Measurements from ENCODE around the gene CMIP.

The CMIP gene

DNA sequence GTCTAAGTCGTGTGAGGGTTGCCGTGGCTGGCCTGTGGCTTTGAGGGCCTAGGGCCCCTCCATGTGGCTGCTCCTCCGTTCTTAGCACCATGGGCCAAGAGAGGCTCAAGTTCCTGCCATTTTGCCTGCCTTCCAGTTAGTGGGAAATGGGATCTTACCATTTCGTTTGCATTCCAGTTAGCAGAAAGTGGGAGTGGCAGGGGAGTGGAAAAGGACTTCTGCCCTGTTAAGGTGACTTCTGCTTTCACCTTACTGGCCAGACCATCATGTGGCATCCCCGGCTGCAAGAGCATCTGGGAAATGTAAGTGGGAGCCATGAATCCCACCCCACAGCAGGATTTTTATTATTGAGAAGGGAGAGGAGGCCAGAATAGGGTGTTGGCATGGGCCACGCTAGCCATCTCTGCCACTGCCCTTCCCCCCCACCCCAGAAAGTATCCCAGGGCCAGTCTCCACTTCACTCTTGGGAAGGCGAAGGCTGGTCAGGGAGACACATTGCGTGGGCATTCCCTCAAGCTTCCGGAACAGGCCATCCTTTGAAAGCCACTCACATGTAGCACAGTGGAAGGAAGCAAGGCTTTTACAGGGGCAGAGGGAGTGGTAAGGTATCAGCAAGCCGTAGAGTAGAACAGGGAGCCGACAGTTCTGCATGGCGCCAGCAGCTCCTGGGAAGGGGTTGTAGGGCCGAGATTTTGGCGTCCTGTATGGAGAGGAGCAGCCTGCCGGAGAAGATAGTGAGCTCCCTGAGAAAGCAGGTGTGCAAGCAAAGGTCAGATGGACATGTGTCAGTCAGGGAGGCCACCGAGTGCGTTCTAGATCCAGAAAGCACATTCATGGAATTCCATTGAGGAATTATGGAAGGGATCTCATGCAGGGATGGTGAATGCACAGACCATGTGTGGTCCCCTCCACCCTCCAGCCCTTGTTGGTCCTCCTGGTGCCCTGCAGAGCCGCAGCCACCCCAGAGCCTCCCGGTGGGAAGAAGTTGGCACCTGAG, 33.4 kb downstream of the CMIP start:
- DNase-seq (ENCODE audit: low read depth in 2 of 2, low spot score in 1 of 2) = no peak

DNA sequence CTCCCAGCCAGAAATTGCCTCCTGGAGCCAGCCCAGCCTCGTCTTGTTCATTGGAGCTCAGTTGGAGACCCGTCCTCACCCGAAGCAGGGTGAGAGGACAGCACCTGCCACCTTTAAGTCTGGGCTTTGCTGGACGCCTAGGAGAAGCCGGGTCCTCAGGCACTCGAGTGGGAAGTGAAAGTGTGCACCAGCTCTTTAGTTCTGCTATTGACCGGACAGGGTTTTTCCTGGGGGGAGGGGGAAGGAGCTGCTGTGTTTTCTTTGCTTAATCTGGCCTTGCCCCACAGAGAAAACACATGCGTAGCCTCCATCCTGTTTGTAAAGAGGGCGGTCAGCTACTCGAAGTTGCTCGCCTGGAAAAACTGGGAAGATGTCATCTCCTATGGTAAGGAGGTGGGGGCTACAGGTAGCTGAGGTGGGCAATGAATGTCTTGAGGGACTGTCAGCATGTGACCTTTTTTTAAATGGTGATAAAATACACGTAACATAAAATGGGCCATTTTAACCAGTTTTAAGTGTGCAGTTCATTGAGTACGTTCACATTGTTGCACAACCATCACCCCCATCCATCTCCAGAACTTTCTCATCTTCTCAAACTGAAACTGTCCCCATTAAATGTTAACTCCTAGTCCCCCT, 34.4 kb downstream of the CMIP start:
- peak in 1 of 2 donors; percentile 13 for DNase-seq (ENCODE audit: low read depth in 2 of 2, low spot score in 1 of 2)

DNA sequence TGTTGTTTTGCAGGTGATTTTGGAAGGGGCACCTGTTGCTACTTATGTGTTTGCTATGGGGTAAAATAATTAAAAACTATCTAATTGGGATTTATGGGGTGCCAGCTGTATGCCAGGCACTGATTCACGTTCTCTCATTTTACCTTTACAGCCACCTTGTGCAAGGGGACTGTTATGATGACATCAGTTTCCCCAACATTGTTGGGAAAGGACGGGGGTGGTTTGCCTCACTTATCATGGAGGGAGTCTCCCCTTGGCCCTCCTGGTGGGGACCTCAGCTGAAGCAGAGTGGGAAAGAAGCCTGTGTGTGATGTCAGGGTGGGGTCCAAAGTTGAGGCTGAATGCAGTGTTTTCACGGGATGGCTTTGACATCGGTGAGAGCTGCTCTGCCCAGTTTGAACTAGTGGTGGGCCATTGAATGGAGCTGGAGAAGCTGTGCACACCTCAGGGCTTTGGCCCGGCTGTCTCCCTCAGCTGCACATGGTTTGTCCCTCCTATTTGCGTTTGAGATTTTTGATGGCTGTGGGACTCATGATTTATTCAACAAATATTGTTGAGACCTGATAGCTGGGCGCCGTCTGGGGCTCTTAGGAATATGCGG, 36.1 kb downstream of the CMIP start:
- DNase-seq (ENCODE audit: low read depth in 2 of 2, low spot score in 1 of 2) = no peak

DNA sequence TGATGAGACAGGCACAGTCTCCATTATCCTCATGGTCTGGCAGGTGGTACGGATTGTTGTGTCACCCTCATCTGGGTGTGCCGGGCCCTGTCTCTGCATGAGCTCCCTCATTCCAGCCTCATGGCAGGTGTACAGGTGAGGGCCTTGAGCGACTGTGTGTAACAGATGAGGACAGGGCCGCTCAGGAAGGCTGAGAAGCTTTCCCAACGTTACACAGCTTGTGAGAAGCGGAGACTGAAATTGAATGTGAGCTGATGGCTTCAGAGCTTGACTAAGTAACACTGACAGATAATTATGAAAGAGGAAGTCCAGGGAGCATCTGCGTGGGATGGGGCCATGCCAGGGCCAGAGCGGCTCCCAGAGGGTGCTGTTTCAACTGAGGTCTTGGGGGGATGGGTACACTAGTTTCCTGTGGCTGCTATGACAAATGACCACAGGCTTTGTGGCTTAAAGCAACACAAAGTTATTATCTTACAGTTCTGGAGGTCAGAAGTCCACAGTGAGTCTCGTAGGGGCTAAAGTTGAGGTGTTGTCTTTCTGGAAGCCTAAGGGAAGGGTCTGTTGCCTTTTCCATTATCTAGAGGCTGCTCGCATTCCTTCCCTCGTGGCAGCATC, 36.7 kb downstream of the CMIP start:
- peak in 1 of 2 donors; percentile 16 for DNase-seq (ENCODE audit: low read depth in 2 of 2, low spot score in 1 of 2)

DNA sequence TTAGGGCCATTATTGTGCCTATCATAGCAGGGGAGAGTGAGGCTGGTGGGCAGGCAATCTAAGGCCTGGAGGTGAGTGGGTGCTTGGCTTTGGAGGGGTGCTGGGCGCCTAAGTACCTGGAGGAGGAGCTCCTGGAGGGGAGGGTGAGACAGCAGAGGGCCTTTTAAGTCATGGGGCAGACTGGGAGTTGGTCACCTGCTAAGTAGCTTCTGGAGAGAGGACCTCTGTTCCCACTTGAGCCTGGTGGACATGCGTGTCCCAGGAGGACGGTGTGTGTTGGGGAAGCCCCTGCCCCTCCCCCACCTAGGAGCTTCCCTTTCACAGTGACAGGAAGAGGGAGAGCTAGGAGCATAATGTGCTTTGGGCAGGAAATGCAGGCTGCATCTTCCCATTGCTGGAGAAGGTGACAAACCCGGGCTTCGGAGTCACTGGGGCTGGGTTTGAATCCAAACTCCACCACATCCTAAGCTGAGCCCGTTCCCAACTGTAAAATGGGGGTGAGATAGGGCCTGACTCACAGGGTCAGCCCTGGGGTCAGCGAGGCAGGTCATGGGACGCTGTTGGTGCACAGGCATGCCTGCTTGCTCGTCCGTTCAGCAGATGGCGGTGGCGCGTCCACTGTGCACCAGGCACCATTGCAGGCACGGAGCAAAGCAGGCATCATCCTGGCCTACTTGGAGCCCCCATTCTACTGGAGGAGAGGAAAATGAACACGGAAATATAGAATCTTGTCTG, 37.9 kb downstream of the CMIP start:
- DNase-seq (ENCODE audit: low read depth in 2 of 2, low spot score in 1 of 2) = no peak

DNA sequence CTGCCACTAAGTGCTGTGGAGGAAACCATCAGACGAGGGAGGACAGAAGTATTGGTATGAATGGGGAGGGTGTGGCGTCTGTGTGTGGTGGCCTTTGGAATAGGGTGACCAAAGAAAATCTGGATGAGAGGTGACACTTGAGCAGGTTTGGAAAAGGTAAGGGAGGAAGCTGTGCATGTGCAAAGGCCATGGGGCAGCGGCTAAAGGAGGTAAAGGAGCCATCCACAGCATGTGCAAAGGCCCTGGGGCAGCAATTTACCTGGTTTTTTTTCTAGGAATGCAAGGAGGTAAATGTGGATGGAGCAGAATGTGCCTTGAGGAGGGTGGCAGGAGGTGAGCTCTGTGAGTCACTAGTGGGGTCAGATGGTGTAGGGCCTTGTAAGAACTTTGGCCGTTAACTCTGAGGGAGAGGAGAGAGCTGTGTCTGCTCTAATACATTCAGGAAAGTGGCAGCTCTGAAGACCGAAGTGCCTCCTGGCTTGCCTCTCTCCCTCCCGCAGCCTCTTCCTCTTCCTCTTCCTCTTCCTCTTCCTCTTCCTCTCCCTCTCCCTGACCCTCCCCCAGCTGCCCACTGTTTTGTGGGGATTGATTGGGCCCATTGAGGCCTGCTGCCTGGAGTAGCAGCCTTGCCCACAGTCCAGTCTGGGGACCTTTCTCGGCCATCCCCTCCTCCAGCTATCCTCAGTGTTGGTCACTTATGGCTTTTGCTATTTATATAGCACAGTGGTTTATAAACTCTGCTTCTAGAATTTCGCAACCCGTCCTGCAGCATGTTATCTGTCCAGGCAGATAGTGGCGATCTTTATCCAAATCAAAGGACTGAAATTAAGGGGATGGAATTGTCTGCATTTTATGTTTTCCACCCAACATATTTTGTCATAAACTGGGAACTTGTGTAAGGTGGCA, 38.7 kb downstream of the CMIP start:
- no peak for DNase-seq (ENCODE audit: low read depth in 2 of 2, low spot score in 1 of 2)

DNA sequence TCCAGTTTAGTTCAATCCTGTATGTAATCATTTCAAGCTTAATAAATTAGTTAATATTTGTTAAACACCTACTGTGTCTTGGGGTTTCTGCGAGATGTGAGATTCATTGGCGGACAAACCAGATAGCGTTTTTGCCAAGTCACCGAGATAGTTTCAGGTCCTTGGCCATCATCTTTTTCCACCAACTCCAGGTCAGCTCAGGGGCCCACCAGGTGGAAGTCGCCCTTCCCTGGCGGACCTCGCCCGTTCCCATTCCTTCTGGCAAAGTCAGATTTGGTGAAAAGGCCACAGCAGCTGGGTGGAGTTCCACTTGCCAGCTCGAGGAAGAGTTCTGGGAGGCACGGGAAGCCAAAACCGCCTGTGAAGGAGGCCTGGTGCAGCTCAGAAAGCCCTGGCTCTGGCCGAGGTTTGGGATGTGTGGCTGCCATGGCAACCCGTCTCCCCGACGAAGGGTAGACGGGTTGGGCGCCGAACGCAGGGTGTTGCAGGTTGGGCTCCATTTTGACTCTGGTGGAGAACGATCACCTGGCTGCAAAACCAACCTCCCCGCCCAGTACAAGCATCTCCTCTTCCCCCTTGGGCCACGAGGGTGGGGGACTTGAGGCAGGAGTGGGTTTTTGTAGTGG, 39.5 kb downstream of the CMIP start:
- no peak for DNase-seq (ENCODE audit: low read depth in 2 of 2, low spot score in 1 of 2)

DNA sequence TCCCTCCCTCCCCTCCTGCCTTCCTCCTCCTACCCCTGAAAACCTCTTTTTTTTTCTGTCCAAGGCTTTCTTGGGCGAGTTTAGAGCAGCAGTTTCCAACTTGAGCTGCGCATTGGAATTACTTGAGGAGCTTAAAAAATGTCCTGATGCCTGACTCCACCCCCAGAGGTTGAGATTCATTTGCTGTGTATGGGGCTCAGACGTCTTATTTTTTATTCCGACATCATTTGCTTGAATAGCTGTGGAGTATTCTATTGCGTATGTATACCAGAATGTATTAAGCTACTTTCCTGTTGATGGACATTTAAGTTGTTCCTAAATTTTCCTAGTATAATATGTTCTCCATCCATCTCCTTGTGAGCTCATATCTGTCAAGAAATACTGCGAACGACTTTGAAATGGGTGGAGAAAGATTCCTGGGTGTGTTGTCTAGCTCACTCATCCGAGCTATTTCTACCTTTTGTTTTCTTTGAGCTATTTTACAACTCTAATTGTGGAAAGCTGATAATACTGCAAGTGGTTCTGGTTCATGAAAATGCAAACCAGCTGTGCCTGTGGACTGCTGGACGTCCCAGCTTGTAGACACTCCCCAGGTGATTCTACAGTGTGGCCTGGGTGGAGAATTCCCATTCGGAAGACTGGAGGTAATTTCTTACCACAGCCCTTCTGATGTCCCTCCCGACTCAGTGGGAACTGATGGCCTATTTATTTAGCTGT, 40.5 kb downstream of the CMIP start:
- DNase-seq (ENCODE audit: low read depth in 2 of 2, low spot score in 1 of 2) = no peak

DNA sequence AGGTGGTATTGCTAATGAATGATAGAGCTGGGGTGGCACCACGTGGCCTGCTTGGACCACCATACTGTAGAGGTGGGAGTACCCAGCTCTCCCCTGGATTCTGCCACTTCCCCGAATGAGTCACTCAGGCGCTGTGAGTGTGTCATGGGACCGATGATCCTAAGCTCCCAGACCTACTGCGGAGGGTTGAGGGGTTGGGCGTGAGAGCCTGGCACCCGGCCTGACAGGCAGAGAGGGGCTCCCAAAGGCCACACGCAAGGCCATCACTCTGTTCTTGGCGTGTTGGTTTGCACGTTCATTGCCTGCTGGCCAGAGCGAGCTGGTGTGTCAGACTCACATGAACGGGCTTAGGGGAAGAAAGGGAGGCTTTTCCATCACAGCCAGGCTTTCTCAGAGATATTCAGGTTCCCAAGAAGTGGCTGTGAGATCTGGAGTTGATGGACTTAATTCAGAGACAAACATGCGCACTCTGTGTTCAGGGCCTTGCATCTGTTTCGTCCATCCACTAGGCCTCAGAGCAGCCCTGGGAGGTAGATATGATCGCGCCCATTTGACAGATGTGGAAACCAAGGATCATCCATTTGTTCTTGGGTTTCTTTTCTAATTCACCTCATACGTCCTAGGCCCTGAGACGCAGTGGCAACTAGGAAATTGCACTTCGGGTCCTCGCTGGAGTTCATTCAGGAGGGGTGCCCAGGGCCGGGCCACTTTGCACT, 41.4 kb downstream of the CMIP start:
- DNase-seq (ENCODE audit: low read depth in 2 of 2, low spot score in 1 of 2) = no peak

DNA sequence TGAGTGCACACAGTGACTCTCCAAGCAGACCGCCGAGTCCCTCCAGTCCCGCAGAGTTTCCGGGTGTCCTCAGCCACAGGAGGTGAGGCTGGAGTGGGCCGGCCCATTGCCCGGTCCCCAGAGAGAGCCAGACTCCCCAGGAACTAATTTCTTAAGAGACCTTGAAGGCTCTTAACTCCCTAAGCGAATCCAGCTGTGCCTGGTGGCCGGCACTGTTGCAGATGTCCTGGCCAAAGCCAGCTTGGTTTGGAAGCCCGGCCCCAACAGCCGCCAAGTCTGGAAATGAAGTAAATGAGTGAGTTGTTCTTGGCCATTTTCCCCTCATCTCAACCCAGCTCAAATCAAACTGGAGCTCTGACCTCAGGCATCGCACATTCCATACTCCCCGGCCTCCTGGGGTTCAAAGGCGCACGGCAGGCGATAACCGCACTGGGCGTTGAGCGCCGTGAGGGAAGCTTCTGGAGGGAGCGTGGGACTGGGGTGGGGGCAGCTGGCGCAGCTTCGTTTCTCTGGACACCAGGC, 42.0 kb downstream of the CMIP start:
- DNase-seq (ENCODE audit: low read depth in 2 of 2, low spot score in 1 of 2) = no peak

DNA sequence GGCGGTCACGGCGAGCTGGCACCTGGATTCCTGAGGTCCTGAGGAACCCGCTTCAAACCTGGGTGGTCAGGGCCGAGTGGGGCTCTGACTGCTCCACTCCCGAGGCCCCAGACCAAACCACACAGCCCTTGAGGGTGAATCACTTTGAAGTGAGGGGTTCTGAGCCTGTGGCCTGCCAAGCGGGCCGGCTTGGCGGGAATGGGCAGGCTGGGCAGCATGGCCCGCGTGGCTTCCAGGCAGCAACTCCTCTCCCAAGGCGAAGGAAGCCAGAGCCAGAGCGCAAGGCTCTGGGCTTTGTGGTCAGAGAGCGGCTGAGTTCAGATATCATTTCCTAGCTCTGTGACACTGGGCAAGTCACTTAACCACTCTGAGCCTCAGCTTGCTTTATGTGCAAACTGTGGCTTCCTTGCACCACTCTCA, 42.7 kb downstream of the CMIP start:
- DNase-seq (ENCODE audit: low read depth in 2 of 2, low spot score in 1 of 2) = no peak

DNA sequence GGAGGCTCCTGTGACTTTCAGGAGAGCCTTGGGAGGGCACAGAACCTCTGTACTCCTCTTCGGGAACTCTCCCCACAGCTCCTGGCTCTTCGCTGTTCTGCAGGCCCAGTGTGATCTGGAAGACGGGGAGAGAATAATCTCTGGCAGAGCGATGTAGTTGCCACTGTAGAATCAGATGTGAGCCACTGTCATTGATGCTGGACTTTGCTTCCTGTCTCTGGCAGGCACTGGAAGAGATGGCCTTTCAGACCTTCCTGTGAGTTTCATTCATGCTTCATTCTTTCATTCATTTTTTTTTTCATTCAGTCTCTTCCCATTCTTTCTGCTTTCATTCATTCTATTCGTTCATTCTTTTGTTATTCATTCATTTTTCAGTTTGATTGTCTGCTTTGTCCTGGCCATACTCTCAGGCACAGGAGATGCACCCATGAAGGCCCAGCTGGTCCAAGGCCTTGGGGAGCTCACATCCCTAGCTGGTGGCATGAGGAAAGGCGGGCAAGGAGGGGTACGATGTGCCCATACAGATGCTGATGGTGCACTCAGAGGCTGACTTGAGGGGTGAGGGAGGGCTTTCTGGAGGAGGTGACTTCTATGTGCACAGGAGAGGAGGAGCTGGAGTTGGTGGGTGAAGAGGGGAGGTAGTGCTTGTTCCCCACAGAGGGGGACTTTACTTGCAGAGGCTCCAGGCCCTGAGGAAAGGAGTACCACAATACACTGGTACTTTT, 44.2 kb downstream of the CMIP start:
- DNase-seq (ENCODE audit: low read depth in 2 of 2, low spot score in 1 of 2) = no peak

DNA sequence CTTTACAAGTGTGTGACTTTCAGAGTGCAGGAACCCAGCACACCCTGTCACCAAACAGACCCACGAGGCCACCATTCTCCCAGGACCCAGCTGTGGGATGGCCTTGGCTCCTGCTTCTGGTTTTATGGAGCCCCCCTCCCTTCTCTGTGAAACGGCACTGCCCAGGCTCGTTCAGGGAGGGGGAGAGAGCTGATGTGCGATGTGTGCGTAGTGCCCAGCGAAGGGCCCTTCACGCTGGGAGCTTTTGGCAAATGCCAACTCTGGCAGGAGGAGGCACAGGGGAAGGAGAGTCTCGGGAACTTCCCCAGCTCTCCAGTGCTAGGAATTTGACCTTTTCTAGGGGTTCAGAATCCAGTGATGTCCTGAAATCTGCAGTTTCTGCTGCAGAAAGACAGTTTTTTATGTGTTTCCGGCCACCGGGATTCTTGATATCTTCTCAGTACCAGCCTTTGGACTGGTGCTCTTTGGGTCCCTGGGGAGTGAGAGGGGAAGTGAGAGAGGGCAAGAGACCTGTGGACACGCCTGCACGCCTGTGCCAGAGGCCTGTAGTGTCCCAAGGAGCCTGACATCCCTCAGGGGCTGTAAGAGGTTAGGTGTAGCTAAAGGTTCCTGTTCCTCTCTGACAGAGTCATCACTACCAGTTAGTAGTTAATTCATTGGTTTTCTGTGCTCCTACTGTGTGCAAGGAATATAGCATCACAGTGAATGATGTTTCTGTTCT, 45.1 kb downstream of the CMIP start:
- DNase-seq (ENCODE audit: low read depth in 2 of 2, low spot score in 1 of 2) = no peak

DNA sequence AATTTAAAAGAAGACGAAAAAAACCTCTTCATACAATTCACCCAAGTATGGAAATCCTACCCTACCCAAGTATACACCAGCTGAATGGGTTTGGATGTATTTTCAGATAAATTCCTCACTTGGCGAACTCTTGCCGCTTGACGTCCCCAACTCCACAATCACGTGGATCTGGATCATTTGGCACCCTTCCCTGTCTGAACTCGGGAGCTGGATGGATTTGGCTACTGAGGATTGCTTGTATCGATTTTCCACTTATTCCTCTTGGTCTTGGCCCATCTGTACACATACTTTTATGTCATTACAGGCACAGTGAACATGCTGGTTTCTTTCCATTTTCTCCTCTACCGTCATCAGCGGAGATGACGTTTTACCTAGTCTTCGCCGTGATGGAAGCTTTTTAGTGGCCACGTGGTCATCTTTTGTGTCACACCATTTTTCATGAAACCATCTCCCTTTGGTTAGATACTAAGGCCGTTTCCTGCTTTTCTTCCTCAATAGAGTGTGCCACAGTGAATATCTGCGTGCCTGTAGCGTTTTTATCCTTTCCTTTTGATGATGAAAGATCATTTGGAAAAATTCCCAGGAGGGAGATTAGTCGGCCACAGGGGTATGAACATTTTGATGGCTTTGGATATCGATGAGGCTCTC, 47.1 kb downstream of the CMIP start:
- no peak for DNase-seq (ENCODE audit: low read depth in 2 of 2, low spot score in 1 of 2)

DNA sequence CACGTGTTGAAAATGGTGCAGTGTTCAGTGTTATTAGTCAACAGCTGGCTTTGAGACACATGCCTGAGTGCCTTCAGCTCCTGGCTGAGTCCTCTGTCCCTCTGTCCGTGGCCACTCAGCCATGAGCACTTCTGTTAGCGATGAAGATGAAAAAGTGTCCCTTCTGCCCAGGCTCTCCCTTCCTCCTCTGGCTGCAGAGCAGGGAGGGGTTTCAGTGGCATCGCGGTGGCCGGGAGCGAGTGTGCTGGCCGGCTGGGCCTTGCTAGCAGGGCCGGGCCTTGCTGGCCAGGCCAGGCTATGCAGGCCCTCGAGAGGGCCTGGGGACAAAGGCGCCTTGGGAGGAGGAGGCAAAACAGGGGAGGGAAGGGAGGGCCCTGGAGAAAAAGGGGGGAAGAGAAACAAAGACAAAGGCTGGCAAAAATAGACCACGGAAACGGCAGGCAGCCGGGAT, 47.7 kb downstream of the CMIP start:
- no peak for DNase-seq (ENCODE audit: low read depth in 2 of 2, low spot score in 1 of 2)

Measured in stimulated activated CD8-positive, alpha-beta memory T cell treated with anti-CD3 and anti-CD28 coated beads, Interleukin-4, amount 100 ng/mL, for 4 hours (primary cell).